ENCODE data around the gene UPK3BL2.
A peak's percentile ranks its signal among the peaks of the same experiment; 100 is the strongest.
"Not testable (repeated sequence)": the region's sequence is repeated elsewhere in the genome, so short reads cannot be mapped to it uniquely, and the experiment has no call there.

Gene UPK3BL2

GRCh38 chr7:102542083-102542482, 1.4 kb downstream of the UPK3BL2 start:
- H3K4me3 ChIP-seq (ENCODE audit: low read depth, low read length); DNase-seq (ENCODE audit: low read depth): not testable (repeated sequence)

- H3K4me3 ChIP-seq (ENCODE audit: low read depth, low read length); DNase-seq (ENCODE audit: low read depth): not testable (repeated sequence)
Observed at GRCh38 chr7:102540604-102541003, 2.9 kb downstream of the UPK3BL2 start.

GRCh38 chr7:102535062-102535615, 8.4 kb downstream of the UPK3BL2 start:
- DNase-seq (ENCODE audit: low read depth); H3K4me3 ChIP-seq (ENCODE audit: low read depth, low read length): not testable (repeated sequence)

GRCh38 chr7:102532127-102532526, 11.4 kb downstream of the UPK3BL2 start:
- H3K4me3 ChIP-seq (ENCODE audit: low read depth, low read length); DNase-seq (ENCODE audit: low read depth): not testable (repeated sequence)

GRCh38 chr7:102531583-102531982, 11.9 kb downstream of the UPK3BL2 start:
- not testable (repeated sequence) for H3K4me3 ChIP-seq (ENCODE audit: low read depth, low read length); DNase-seq (ENCODE audit: low read depth)

- H3K4me3 ChIP-seq (ENCODE audit: low read depth, low read length); DNase-seq (ENCODE audit: low read depth): not testable (repeated sequence)
Observed at GRCh38 chr7:102527822-102528793, 15.4 kb downstream of the UPK3BL2 start.

GRCh38 chr7:102527182-102527581, 16.3 kb downstream of the UPK3BL2 start:
- H3K4me3 ChIP-seq (ENCODE audit: low read depth, low read length); DNase-seq (ENCODE audit: low read depth): not testable (repeated sequence)

GRCh38 chr7:102524803-102525202, 18.7 kb downstream of the UPK3BL2 start:
- DNase-seq (ENCODE audit: low read depth); H3K4me3 ChIP-seq (ENCODE audit: low read depth, low read length): not testable (repeated sequence)

- not testable (repeated sequence) for DNase-seq (ENCODE audit: low read depth); H3K4me3 ChIP-seq (ENCODE audit: low read depth, low read length)
Observed at GRCh38 chr7:102520797-102521196, 22.7 kb downstream of the UPK3BL2 start.

GRCh38 chr7:102517550-102518147, 25.8 kb downstream of the UPK3BL2 start, which contains the start of gene RASA4B:
Gene RASA4B, minus strand, starts transcription at chr7:102517777. Its CDS starts 67 bp downstream, at chr7:102517710.
- not testable (repeated sequence) for DNase-seq (ENCODE audit: low read depth); H3K4me3 ChIP-seq (ENCODE audit: low read depth, low read length)

- not testable (repeated sequence) for H3K4me3 ChIP-seq (ENCODE audit: low read depth, low read length); DNase-seq (ENCODE audit: low read depth)
Observed at GRCh38 chr7:102516951-102517350, 26.5 kb downstream of the UPK3BL2 start.

- not testable (repeated sequence) for H3K4me3 ChIP-seq (ENCODE audit: low read depth, low read length); DNase-seq (ENCODE audit: low read depth)
Observed at GRCh38 chr7:102515889-102516288, 27.6 kb downstream of the UPK3BL2 start.

- H3K4me3 ChIP-seq (ENCODE audit: low read depth, low read length) = not testable (repeated sequence)
Observed at GRCh38 chr7:102514881-102515721, 28.4 kb downstream of the UPK3BL2 start.

GRCh38 chr7:102512642-102513221, 30.8 kb downstream of the UPK3BL2 start:
- DNase-seq (ENCODE audit: low read depth) = peak; percentile 49
- H3K4me3 ChIP-seq (ENCODE audit: low read depth, low read length) = peak overlapping the region; percentile 44

More at GRCh38 chr7:102514881-102515721, 28.4 kb downstream of the UPK3BL2 start:
- DNase-seq (ENCODE audit: low read depth) = not testable (repeated sequence)

- H3K4me3 ChIP-seq (ENCODE audit: low read depth, low read length) = 0 out of 2 replicates have a peak overlapping the region, but pooled peaks have one; percentile 44
Observed at GRCh38 chr7:102511860-102512522, 31.5 kb downstream of the UPK3BL2 start.

GRCh38 chr7:102510575-102510974, 32.9 kb downstream of the UPK3BL2 start:
- not testable (repeated sequence) for H3K4me3 ChIP-seq (ENCODE audit: low read depth, low read length)

More at GRCh38 chr7:102511860-102512522, 31.5 kb downstream of the UPK3BL2 start:
- DNase-seq (ENCODE audit: low read depth) = not testable (repeated sequence)

GRCh38 chr7:102507410-102508088, 35.9 kb downstream of the UPK3BL2 start:
- H3K4me3 ChIP-seq (ENCODE audit: low read depth, low read length); DNase-seq (ENCODE audit: low read depth): not testable (repeated sequence)

More at GRCh38 chr7:102510575-102510974, 32.9 kb downstream of the UPK3BL2 start:
- not testable (repeated sequence) for DNase-seq (ENCODE audit: low read depth)
